Measurements from ENCODE around the gene SLCO1C1. TPM values are rescaled to one million over a fixed set of nuclear protein-coding genes. Genes with fewer than 3 reads are reported as not detected.

The SLCO1C1 gene
- total RNA-seq, 4 donors from 2014 or later: not detected

GRCh38 chr12:20792971-20793370 lies 97.8 kb downstream of the SLCO1C1 start:
- H3K36me3 ChIP-seq: no peaks in the 10 kb centered on the region
- no peaks in the 10 kb centered on the region for H3K4me1 ChIP-seq
- H3K27me3 ChIP-seq: no peaks in the 10 kb centered on the region
- ATAC-seq: no peak
- no peak overlapping the region for H3K27ac ChIP-seq
- no peaks in the 10 kb centered on the region for H3K9me3 ChIP-seq
- TF ChIP-seq CTCF (IDR thresholded peaks at IDR 0.05 in 4 of 5, conservative IDR thresholded peaks at IDR 0.05 in 1 of 5) (no peak), POLR2A (IDR thresholded peaks at IDR 0.05) (no peak)
- intact Hi-C loops (cut with DNase I; ENCODE audit: low total_unique reads) (no loop called here), in situ Hi-C loops (cut with MboI; ENCODE audit: low sequenced_read_pairs in 4 of 4) (no loop called here)
- DNase-seq: no peak
- no peak overlapping the region for H3K4me3 ChIP-seq

GRCh38 chr12:20798554-20798953 lies 103.4 kb downstream of the SLCO1C1 start:
- Histone ChIP-seq H3K27ac (no peak overlapping the region), H3K36me3 (no peaks in the 10 kb centered on the region), H3K4me1 (no peaks in the 10 kb centered on the region), H3K9me3 (no peaks in the 10 kb centered on the region), H3K27me3 (no peaks in the 10 kb centered on the region), H3K4me3 (no peak overlapping the region)
- no peak for ATAC-seq
- in situ Hi-C loops (cut with MboI; ENCODE audit: low sequenced_read_pairs in 4 of 4): no loop called here
- no peak for DNase-seq
- TF ChIP-seq CTCF (IDR thresholded peaks at IDR 0.05 in 4 of 5, conservative IDR thresholded peaks at IDR 0.05 in 1 of 5) (peak in 2 of 5 experiments; percentile 15 to 33), POLR2A (IDR thresholded peaks at IDR 0.05) (no peak)
- intact Hi-C loops (cut with DNase I; ENCODE audit: low total_unique reads): no loop called here

GRCh38 chr12:20800160-20800559 lies 105.0 kb downstream of the SLCO1C1 start:
- H3K27ac ChIP-seq: no peak overlapping the region
- in situ Hi-C loops (cut with MboI; ENCODE audit: low sequenced_read_pairs in 4 of 4) (no loop called here), intact Hi-C loops (cut with DNase I; ENCODE audit: low total_unique reads) (no loop called here)
- no peaks in the 10 kb centered on the region for H3K27me3 ChIP-seq
- no peak overlapping the region for H3K4me3 ChIP-seq
- TF ChIP-seq CTCF (IDR thresholded peaks at IDR 0.05 in 4 of 5, conservative IDR thresholded peaks at IDR 0.05 in 1 of 5) (no peak), POLR2A (IDR thresholded peaks at IDR 0.05) (no peak)
- no peaks in the 10 kb centered on the region for H3K4me1 ChIP-seq
- H3K36me3 ChIP-seq: no peaks in the 10 kb centered on the region
- no peak for DNase-seq
- ATAC-seq: no peak
- H3K9me3 ChIP-seq: no peaks in the 10 kb centered on the region

GRCh38 chr12:20801035-20801434 lies 105.9 kb downstream of the SLCO1C1 start:
- Histone ChIP-seq H3K27ac (no peak overlapping the region), H3K4me3 (no peak overlapping the region), H3K9me3 (no peaks in the 10 kb centered on the region), H3K4me1 (no peaks in the 10 kb centered on the region), H3K36me3 (no peaks in the 10 kb centered on the region), H3K27me3 (no peaks in the 10 kb centered on the region)
- DNase-seq: no peak
- TF ChIP-seq POLR2A (IDR thresholded peaks at IDR 0.05): no peak
- no peak for TF ChIP-seq CTCF (IDR thresholded peaks at IDR 0.05 in 4 of 5, conservative IDR thresholded peaks at IDR 0.05 in 1 of 5)
- ATAC-seq: no peak
- in situ Hi-C loops (cut with MboI; ENCODE audit: low sequenced_read_pairs in 4 of 4): no loop called here
- intact Hi-C loops (cut with DNase I; ENCODE audit: low total_unique reads): no loop called here

Other genes starting within 250 kb of the SLCO1C1 start
- under 1 TPM in 1 of 4 donors, not detected in 3; 0.13 TPM for gene SLCO1B3, start 115.4 kb downstream of the SLCO1C1 start, total RNA-seq

All from gastrocnemius medialis (tissue), 4 donors.